Thoracic aorta (tissue), 2 donors: ENCODE results near the gene C9orf85. TPM values are rescaled to one million over a fixed set of nuclear protein-coding genes. Genes with fewer than 3 reads are reported as not detected.

ENCODE experiments used
- ATAC-seq: fragments of 150-250 bp; one replicate; pipeline ENCODE4 v1.8.0; 2017; ENCODE audit warnings: low read depth; ENCODE audit not compliant: insufficient number of reproducible peaks, low FRiP score
- DNase-seq: peaks from one replicate; pipeline ENCODE4 v3.0.0-alpha.2; 2020; ENCODE audit warnings: low spot score
- H3K27ac ChIP-seq, 2 donors: fragments of 200-600 bp; sonication (generic); 1 replicate in 1 of 2; 2 replicates in 1 of 2; pipeline ENCODE4 v1.5.1; 2016; ENCODE audit warnings: mild to moderate bottlenecking in 2 of 2, moderate library complexity in 2 of 2
- H3K27me3 ChIP-seq: fragments of 200-600 bp; sonication (generic); replicated peaks from 2 replicates; pipeline ENCODE4 v1.6.0; 2016; ENCODE audit warnings: mild to moderate bottlenecking; ENCODE audit not compliant: insufficient read depth
- H3K36me3 ChIP-seq: fragments of 200-600 bp; sonication (generic); one replicate; pipeline ENCODE4 v1.5.1; 2016
- H3K4me1 ChIP-seq, 2 donors: fragments of 200-600 bp; sonication (generic); 1 replicate in 1 of 2; 2 replicates in 1 of 2; pipeline versions ENCODE4 v1.5.1 to v1.6.0; 2016; ENCODE audit warnings: low read depth in 2 of 2, mild to moderate bottlenecking in 1 of 2; ENCODE audit not compliant: control insufficient read depth in 1 of 2
- H3K4me3 ChIP-seq: fragments of 200-600 bp; sonication (generic); 2 replicates; pipeline ENCODE4 v1.5.1; 2016; ENCODE audit warnings: mild to moderate bottlenecking
- H3K9me3 ChIP-seq: fragments of 200-600 bp; sonication (generic); 2 replicates; pipeline ENCODE4 v1.5.1; 2016
- total RNA-seq, 2 donors: library from RNA; depleted of rRNA; stranded (reverse); fragments of >200 nt; gene quantifications; one replicate each; pipeline versions ENCODE4 v1.1.0 to v1.2.3, GENCODE V29; 2016
- TF ChIP-seq, protein P1 (sequence below): fragments of 200-600 bp; sonication (generic); IDR thresholded peaks from one replicate; pipeline ENCODE4 v1.5.1; 2019; ENCODE audit warnings: antibody characterized with exemption

Gene C9orf85
- total RNA-seq, 2 donors from 2014 or later, result 8.4 to 14.7 TPM

DNA sequence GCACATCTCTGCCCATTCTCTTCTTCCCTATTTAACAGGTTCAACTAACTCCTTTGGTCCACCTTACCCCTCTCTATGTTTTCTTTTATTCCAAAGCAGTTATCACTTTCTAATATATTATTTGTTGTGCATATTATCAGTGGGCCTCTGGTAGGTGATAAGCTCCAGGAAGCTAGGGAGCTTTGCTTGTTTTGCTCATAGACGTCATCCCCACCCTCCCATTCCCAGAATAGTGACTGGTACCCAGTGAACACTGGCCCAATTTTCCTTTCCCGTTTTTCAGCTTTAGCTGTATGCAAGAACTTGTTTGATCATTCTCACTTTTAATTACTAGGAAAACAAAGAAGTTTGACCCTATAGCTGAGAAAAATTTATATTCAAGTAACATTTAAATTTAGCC, 7.4 kb upstream of the C9orf85 start:
- Histone ChIP-seq H3K9me3 (no peaks in the 10 kb centered on the region), H3K36me3 (no peaks in the 10 kb centered on the region), H3K27ac (no peak overlapping the region), H3K4me1 (peaks cover 12 to 39% of the 10 kb centered on the region in 2 donors), H3K4me3 (no peak overlapping the region), H3K27me3 (no peaks in the 10 kb centered on the region)
- DNase-seq (no peak), ATAC-seq (no peak)
- TF ChIP-seq, protein P1, sequence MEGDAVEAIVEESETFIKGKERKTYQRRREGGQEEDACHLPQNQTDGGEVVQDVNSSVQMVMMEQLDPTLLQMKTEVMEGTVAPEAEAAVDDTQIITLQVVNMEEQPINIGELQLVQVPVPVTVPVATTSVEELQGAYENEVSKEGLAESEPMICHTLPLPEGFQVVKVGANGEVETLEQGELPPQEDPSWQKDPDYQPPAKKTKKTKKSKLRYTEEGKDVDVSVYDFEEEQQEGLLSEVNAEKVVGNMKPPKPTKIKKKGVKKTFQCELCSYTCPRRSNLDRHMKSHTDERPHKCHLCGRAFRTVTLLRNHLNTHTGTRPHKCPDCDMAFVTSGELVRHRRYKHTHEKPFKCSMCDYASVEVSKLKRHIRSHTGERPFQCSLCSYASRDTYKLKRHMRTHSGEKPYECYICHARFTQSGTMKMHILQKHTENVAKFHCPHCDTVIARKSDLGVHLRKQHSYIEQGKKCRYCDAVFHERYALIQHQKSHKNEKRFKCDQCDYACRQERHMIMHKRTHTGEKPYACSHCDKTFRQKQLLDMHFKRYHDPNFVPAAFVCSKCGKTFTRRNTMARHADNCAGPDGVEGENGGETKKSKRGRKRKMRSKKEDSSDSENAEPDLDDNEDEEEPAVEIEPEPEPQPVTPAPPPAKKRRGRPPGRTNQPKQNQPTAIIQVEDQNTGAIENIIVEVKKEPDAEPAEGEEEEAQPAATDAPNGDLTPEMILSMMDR, result no peak

DNA sequence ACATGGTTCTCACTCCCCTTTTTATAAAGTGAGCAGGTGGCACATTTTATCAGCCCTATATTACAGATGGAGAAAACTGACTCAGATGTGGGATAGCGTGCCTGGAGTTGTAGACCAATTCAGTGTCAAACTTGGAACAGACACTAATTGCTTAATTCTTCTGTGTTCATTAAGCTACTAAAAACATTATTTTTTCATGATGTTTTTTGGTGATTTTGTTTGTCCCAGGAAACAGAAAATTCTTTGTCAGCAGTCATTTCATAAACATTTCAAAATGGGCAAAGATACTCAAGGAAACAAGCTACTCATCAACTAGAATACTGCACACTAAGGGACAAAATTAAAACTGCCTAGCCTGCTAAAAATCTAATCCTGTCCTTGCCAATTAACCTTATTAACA, 2.6 kb upstream of the C9orf85 start:
- DNase-seq (no peak), ATAC-seq (no peak)
- no peaks in the 10 kb centered on the region for H3K9me3 ChIP-seq
- no peaks in the 10 kb centered on the region for H3K36me3 ChIP-seq
- peak overlapping the region; percentile 80 for H3K4me3 ChIP-seq
- H3K27ac ChIP-seq, result no peak overlapping the region
- H3K27me3 ChIP-seq, result no peaks in the 10 kb centered on the region
- peaks cover 18 to 50% of the 10 kb centered on the region in 2 donors for H3K4me1 ChIP-seq
- TF ChIP-seq, protein P1, result no peak

DNA sequence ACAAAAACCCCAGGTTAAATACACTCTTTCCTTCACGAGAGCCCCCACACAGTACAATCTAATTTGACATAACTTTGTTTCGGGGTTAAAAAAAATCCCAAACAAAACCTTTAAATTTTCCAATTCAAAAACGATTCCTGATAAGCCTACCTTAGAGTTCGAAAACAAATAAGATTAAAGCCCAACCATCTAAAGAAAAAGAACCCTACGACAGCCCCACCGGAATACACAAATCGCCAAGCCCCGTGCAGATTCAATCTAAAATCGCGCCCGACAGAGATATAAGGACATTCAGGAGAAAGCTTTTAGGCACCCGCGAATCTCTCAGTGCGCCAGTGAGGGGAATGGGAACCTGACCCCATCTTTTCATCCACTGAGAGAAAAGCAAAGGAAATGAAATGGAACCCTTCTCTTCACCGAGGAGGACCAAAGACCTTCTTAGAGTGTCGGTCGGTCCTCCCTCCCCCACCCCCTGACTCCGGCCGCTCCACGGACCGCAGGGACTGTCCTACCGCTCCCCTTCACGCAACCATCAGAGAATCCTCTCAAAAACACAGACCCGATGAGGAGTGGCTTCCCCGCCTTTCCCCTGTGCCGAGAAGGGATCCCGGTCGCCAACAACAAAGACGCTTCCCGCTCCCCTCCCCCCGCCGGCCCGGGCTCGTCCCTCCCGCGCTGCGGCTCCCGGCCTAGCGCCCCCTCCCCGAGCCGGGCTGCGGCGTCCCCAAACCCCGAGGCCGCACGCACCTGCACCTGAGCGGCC, 1.4 kb upstream of the C9orf85 start:
- Histone ChIP-seq H3K27ac (peak overlapping the region; percentile 84 to 87), H3K9me3 (no peaks in the 10 kb centered on the region), H3K4me1 (peaks cover 18 to 52% of the 10 kb centered on the region in 2 donors), H3K4me3 (peak overlapping the region; percentile 80), H3K27me3 (no peaks in the 10 kb centered on the region), H3K36me3 (no peaks in the 10 kb centered on the region)
- TF ChIP-seq, protein P1, result no peak
- no peak for DNase-seq
- no peak for ATAC-seq

DNA sequence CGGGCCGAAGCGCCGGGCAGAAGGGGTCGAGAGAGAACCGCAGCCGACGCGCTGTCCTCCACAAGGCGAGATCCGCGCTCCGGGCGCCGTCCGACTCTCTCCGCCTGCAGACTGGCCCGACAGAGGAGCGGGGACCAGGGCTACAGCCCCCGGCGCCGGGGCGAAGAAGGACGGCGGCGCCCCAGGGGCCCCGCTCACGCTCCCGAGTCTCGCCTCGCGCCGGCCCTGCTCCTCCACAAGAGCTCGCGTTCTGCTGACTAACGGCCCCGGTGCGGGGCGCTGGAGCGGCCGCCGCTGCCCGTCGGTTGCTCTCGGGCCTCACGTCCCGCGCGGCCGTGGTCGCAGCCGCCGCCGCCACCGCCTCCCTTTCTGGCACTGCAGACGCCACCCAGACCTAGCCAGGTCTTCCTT, 784 bp upstream of the C9orf85 start:
- no peak for ATAC-seq
- TF ChIP-seq, protein P1, result no peak
- H3K36me3 ChIP-seq, result no peaks in the 10 kb centered on the region
- no peak for DNase-seq
- H3K27ac ChIP-seq, result peak overlapping the region; percentile 84 to 87
- H3K9me3 ChIP-seq, result no peaks in the 10 kb centered on the region
- peaks cover 21 to 52% of the 10 kb centered on the region in 2 donors for H3K4me1 ChIP-seq
- peak overlapping the region; percentile 80 for H3K4me3 ChIP-seq
- no peaks in the 10 kb centered on the region for H3K27me3 ChIP-seq

DNA sequence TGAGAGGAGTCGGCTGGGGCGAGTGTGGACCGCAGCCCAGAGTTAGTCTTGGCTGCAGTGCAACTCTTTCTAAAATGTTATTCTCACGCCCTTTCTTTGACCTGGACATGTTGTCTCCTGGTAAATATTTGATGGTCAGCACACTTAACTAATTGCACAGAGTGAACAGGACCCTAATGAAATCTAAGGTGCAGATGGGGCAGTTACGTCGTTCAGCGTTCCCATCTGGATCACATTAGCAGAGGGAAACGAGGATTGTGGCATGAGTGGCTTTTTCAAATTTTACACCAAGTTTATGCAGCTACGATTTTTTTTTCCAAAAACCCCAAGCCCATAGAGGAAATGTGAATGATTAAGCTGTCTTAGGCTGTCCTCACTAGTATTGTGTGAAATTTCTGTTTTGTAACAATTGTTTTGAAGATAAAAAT, 483 bp downstream of the C9orf85 start:
- H3K27me3 ChIP-seq, result no peaks in the 10 kb centered on the region
- peak overlapping the region; percentile 80 for H3K4me3 ChIP-seq
- peaks cover 21 to 43% of the 10 kb centered on the region in 2 donors for H3K4me1 ChIP-seq
- DNase-seq, result no peak
- TF ChIP-seq, protein P1, result no peak
- no peak for ATAC-seq
- H3K36me3 ChIP-seq, result no peaks in the 10 kb centered on the region
- H3K27ac ChIP-seq, result peak overlapping the region; percentile 82 to 87
- no peaks in the 10 kb centered on the region for H3K9me3 ChIP-seq
